Measurements from ENCODE around the gene ERP44. TPM values are rescaled to one million over a fixed set of nuclear protein-coding genes. Genes with fewer than 3 reads are reported as not detected.

ERP44 gene
- total and polyA plus RNA-seq, 7 experiments from 2014 or later, result 9.8 to 38.2 (median 16.0) TPM

DNA sequence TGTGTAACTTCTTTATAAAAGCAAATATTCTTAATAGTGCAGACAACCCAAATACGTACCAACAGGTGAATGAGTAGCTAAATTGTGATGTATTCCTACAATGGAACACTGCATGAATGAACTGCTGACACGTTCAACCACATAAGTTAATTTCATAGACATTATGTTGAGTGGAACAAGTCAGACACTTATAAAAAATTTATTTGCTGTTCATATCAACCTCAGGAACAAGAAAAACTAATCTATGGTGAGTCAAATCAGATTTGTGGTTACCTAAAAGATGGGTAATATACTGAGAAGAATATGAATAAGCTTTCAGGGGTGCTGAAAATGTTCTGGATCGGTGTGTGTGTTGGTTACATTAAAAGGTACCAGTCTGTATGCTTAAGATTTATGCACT lies 35.9 kb upstream of the ERP44 start:
- H3K27me3 ChIP-seq (ENCODE audit: control insufficient read depth in 2 of 2, insufficient read depth in 2 of 2, low read length in 2 of 2), result no peaks in the 10 kb centered on the region
- no peak for ATAC-seq
- H3K4me3 Mint-ChIP-seq, result no peak overlapping the region
- no peak for DNase-seq
- no peaks in the 10 kb centered on the region for H3K4me1 ChIP-seq (ENCODE audit: control insufficient read depth in 2 of 2, insufficient read depth in 2 of 2, low read length in 2 of 2)
- peaks cover 0 to 9% (median 0%) of the 10 kb centered on the region in 7 donors for H3K4me1 Mint-ChIP-seq
- intact Hi-C loops (cut with micrococcal nuclease), result loop anchor here in 1 of 2 donors (10.0 kb wide), 1 partner anchor 460 kb away; no protein-coding TSS in a partner anchor
- H3K36me3 ChIP-seq (ENCODE audit: control insufficient read depth in 2 of 3, insufficient read depth in 3 of 3, low read length in 3 of 3), result peaks cover 0 to 4% (median 0%) of the 10 kb centered on the region in 3 experiments
- peaks cover 1 to 50% (median 29%) of the 10 kb centered on the region in 5 donors for H3K36me3 Mint-ChIP-seq
- no peaks in the 10 kb centered on the region for H3K27me3 Mint-ChIP-seq
- H3K9me3 Mint-ChIP-seq, result no peaks in the 10 kb centered on the region
- no peak overlapping the region for H3K4me3 ChIP-seq (ENCODE audit: low read length)
- POLR2A ChIA-PET, result interaction anchor here (0.6 kb wide), 1 partner anchor 315 kb away, joined by 4 read pairs; no protein-coding TSS in a partner anchor
- H3K27ac Mint-ChIP-seq, result no peak overlapping the region
- H3K27ac ChIP-seq (ENCODE audit: low read depth, low read length), result no peak overlapping the region
- CTCF ChIA-PET, result no interaction called here
- H3K9me3 ChIP-seq (ENCODE audit: control insufficient read depth in 2 of 3, low read length in 3 of 3), result no peaks in the 10 kb centered on the region

DNA sequence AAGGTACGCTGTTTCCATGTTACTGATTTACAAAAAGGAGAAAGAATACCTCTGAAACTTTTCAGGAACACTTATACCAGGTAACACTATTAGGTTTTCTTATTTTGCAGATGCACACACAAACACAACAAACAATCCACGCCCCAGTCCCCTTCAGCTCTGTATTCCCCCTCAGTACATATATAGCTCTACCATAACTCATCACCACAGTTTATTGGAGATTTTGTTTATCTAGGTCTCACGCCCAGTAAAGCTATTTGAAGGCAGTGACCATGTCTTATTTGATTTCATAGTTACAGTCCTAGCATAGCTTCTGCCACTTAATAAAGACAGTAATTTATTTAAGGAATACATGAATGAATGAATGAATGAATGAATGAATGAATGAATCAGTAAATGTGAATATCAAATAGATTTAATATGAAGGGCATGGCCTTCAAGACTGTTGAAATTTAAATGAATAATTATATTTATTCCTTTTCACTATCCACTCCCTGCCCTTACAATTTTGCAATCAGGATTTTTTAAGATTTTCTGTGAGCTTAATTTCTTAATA lies 33.2 kb upstream of the ERP44 start:
- intact Hi-C loops (cut with micrococcal nuclease), result loop anchor here in 1 of 2 donors (10.0 kb wide), 1 partner anchor 463 kb away; no protein-coding TSS in a partner anchor
- CTCF ChIA-PET, result no interaction called here
- Mint-ChIP-seq H3K36me3 (peaks cover 3 to 62% (median 43%) of the 10 kb centered on the region in 5 donors), H3K4me1 (peaks cover 0 to 9% (median 0%) of the 10 kb centered on the region in 7 donors), H3K27ac (peak overlapping the region in 1 of 9 donors; percentile 34), H3K4me3 (no peak overlapping the region), H3K9me3 (no peaks in the 10 kb centered on the region), H3K27me3 (no peaks in the 10 kb centered on the region)
- no peak for DNase-seq
- H3K27ac ChIP-seq (ENCODE audit: low read depth, low read length), result no peak overlapping the region
- no peak overlapping the region for H3K4me3 ChIP-seq (ENCODE audit: low read length)
- peaks cover 0 to 4% (median 0%) of the 10 kb centered on the region in 3 experiments for H3K36me3 ChIP-seq (ENCODE audit: control insufficient read depth in 2 of 3, insufficient read depth in 3 of 3, low read length in 3 of 3)
- ATAC-seq, result no peak
- H3K27me3 ChIP-seq (ENCODE audit: control insufficient read depth in 2 of 2, insufficient read depth in 2 of 2, low read length in 2 of 2), result no peaks in the 10 kb centered on the region
- no peaks in the 10 kb centered on the region for H3K9me3 ChIP-seq (ENCODE audit: control insufficient read depth in 2 of 3, low read length in 3 of 3)
- POLR2A ChIA-PET, result no interaction called here
- no peaks in the 10 kb centered on the region for H3K4me1 ChIP-seq (ENCODE audit: control insufficient read depth in 2 of 2, insufficient read depth in 2 of 2, low read length in 2 of 2)

DNA sequence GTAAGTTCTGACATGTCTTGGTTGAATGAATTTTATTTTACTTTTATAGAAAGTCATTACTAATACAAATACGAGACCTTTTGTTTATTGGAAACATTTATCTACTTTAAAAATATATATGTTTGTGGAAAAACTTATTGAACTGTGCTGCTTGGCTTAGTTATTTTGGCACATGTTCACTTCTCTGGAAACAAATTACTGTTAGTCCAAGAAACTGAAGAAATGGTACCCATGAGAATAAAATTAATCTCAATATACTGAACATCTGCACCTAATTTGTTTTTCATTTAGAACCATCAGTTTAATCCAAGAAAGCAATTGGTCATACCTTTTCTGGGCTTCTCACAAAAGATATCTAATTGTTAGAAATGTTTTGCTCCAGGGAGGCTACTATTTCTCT lies 32.4 kb upstream of the ERP44 start:
- DNase-seq (no peak), ATAC-seq (no peak)
- Histone ChIP-seq H3K4me1 (ENCODE audit: control insufficient read depth in 2 of 2, insufficient read depth in 2 of 2, low read length in 2 of 2) (no peaks in the 10 kb centered on the region), H3K27ac (ENCODE audit: low read depth, low read length) (no peak overlapping the region), H3K36me3 (ENCODE audit: control insufficient read depth in 2 of 3, insufficient read depth in 3 of 3, low read length in 3 of 3) (peaks cover 0 to 9% (median 0%) of the 10 kb centered on the region in 3 experiments), H3K9me3 (ENCODE audit: control insufficient read depth in 2 of 3, low read length in 3 of 3) (no peaks in the 10 kb centered on the region), H3K4me3 (ENCODE audit: low read length) (no peak overlapping the region), H3K27me3 (ENCODE audit: control insufficient read depth in 2 of 2, insufficient read depth in 2 of 2, low read length in 2 of 2) (no peaks in the 10 kb centered on the region)
- ChIA-PET CTCF (no interaction called here), POLR2A (no interaction called here)
- Mint-ChIP-seq H3K4me3 (no peak overlapping the region), H3K9me3 (no peaks in the 10 kb centered on the region), H3K27ac (no peak overlapping the region), H3K36me3 (peaks cover 3 to 62% (median 48%) of the 10 kb centered on the region in 5 donors), H3K27me3 (no peaks in the 10 kb centered on the region), H3K4me1 (peaks cover 0 to 5% (median 0%) of the 10 kb centered on the region in 7 donors)
- intact Hi-C loops (cut with micrococcal nuclease), result loop anchor here in 1 of 2 donors (10.0 kb wide), 1 partner anchor 464 kb away; no protein-coding TSS in a partner anchor

DNA sequence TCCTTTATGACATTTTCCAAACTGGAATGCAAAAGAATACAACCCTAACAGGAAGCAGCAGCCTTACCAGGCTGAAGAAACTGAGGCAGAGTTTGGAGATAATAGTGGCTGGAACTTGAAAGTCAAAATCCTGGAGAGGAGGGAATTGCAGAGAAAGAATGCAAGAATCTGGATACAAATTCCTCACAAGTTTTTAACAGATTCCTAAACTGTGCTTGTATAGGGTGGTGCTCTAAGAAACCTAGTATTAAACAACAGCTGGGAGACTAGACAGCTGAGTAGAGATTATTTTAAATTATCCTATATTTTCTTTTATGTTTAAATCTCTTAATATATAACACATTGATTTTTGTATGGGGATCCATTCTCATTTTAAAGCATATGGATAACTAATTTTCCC lies 31.0 kb upstream of the ERP44 start:
- CTCF ChIA-PET, result no interaction called here
- Mint-ChIP-seq H3K4me1 (peaks cover 0 to 11% (median 2%) of the 10 kb centered on the region in 7 donors), H3K27me3 (no peaks in the 10 kb centered on the region), H3K36me3 (peaks cover 3 to 71% (median 48%) of the 10 kb centered on the region in 5 donors), H3K27ac (no peak overlapping the region), H3K9me3 (no peaks in the 10 kb centered on the region), H3K4me3 (no peak overlapping the region)
- no peak overlapping the region for H3K4me3 ChIP-seq (ENCODE audit: low read length)
- no peaks in the 10 kb centered on the region for H3K9me3 ChIP-seq (ENCODE audit: control insufficient read depth in 2 of 3, low read length in 3 of 3)
- intact Hi-C loops (cut with micrococcal nuclease), result loop anchor here in 1 of 2 donors (10.0 kb wide), 1 partner anchor 465 kb away; no protein-coding TSS in a partner anchor
- H3K36me3 ChIP-seq (ENCODE audit: control insufficient read depth in 2 of 3, insufficient read depth in 3 of 3, low read length in 3 of 3), result peaks cover 0 to 9% (median 0%) of the 10 kb centered on the region in 3 experiments
- no peak overlapping the region for H3K27ac ChIP-seq (ENCODE audit: low read depth, low read length)
- ATAC-seq (no peak), DNase-seq (no peak)
- POLR2A ChIA-PET, result no interaction called here
- H3K4me1 ChIP-seq (ENCODE audit: control insufficient read depth in 2 of 2, insufficient read depth in 2 of 2, low read length in 2 of 2), result no peaks in the 10 kb centered on the region
- H3K27me3 ChIP-seq (ENCODE audit: control insufficient read depth in 2 of 2, insufficient read depth in 2 of 2, low read length in 2 of 2), result no peaks in the 10 kb centered on the region

DNA sequence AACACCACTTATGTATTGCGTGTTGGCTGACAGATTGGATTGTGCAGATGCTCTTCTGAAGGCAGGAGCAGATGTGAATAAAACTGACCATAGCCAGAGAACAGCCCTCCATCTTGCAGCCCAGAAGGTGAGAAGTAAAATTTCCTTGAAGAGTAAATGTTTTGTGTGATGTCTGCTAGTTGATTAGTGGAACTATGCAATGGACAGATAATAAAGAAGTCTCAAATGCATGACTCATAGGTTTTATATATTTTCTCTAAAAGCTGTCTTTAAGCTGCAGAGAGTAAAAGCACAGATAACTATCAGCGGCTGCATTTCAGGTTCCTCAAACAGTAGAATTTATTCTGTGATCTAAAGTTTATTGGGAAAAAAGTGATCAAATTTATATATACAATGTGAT lies 27.6 kb upstream of the ERP44 start:
- Histone ChIP-seq H3K4me1 (ENCODE audit: control insufficient read depth in 2 of 2, insufficient read depth in 2 of 2, low read length in 2 of 2) (no peaks in the 10 kb centered on the region), H3K27me3 (ENCODE audit: control insufficient read depth in 2 of 2, insufficient read depth in 2 of 2, low read length in 2 of 2) (no peaks in the 10 kb centered on the region), H3K27ac (ENCODE audit: low read depth, low read length) (no peak overlapping the region), H3K9me3 (ENCODE audit: control insufficient read depth in 2 of 3, low read length in 3 of 3) (no peaks in the 10 kb centered on the region), H3K36me3 (ENCODE audit: control insufficient read depth in 2 of 3, insufficient read depth in 3 of 3, low read length in 3 of 3) (peaks cover 0 to 5% (median 0%) of the 10 kb centered on the region in 3 experiments), H3K4me3 (ENCODE audit: low read length) (no peak overlapping the region)
- ATAC-seq, result no peak
- Mint-ChIP-seq H3K9me3 (no peaks in the 10 kb centered on the region), H3K36me3 (peaks cover 1 to 55% (median 31%) of the 10 kb centered on the region in 5 donors), H3K27me3 (no peaks in the 10 kb centered on the region), H3K4me3 (no peak overlapping the region), H3K27ac (no peak overlapping the region), H3K4me1 (peaks cover 0 to 19% (median 8%) of the 10 kb centered on the region in 7 donors)
- ChIA-PET CTCF (no interaction called here), POLR2A (no interaction called here)
- DNase-seq, result no peak
- intact Hi-C loops (cut with micrococcal nuclease), result no loop called here

DNA sequence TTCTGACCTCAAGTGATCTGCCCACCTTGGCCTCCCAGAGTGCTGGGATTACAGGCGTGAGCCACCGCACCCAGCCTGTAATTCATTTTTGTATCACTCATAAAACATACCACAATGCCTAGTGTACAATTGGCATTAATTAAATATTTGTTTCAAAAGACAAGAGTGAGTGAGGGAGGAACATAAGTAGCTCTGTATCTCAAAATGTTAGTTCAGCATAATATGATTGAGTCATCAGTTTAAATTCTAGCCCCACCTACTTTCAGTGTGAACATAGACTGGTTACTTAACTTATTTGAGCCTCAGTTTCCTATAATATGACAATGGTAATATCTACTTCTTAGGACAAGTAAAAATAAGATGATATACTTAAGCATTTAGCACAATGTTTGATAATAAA lies 27.1 kb upstream of the ERP44 start:
- Mint-ChIP-seq H3K27me3 (no peaks in the 10 kb centered on the region), H3K36me3 (peaks cover 1 to 58% (median 35%) of the 10 kb centered on the region in 5 donors), H3K9me3 (no peaks in the 10 kb centered on the region)

More for the DNA sequence above, 27.1 kb upstream of the ERP44 start:
- H3K27ac Mint-ChIP-seq, result no peak overlapping the region
- H3K4me3 Mint-ChIP-seq, result no peak overlapping the region
- ATAC-seq (no peak), DNase-seq (no peak)
- Histone ChIP-seq H3K9me3 (ENCODE audit: control insufficient read depth in 2 of 3, low read length in 3 of 3) (no peaks in the 10 kb centered on the region), H3K36me3 (ENCODE audit: control insufficient read depth in 2 of 3, insufficient read depth in 3 of 3, low read length in 3 of 3) (peaks cover 0 to 5% (median 0%) of the 10 kb centered on the region in 3 experiments), H3K27ac (ENCODE audit: low read depth, low read length) (no peak overlapping the region), H3K4me3 (ENCODE audit: low read length) (no peak overlapping the region), H3K4me1 (ENCODE audit: control insufficient read depth in 2 of 2, insufficient read depth in 2 of 2, low read length in 2 of 2) (no peaks in the 10 kb centered on the region), H3K27me3 (ENCODE audit: control insufficient read depth in 2 of 2, insufficient read depth in 2 of 2, low read length in 2 of 2) (no peaks in the 10 kb centered on the region)
- POLR2A ChIA-PET, result interaction anchor here (0.7 kb wide), 1 partner anchor 240 kb away, joined by 6 read pairs; no protein-coding TSS in a partner anchor
- intact Hi-C loops (cut with micrococcal nuclease), result no loop called here
- CTCF ChIA-PET, result interaction anchor here (0.7 kb wide), 1 partner anchor 345 kb away, joined by 4 read pairs; no protein-coding TSS in a partner anchor
- H3K4me1 Mint-ChIP-seq, result peaks cover 0 to 24% (median 9%) of the 10 kb centered on the region in 7 donors

Measured in naive thymus-derived CD4-positive, alpha-beta T cell (primary cell).